H9 (cell line): ENCODE results near the gene ZNF26. TPM values are rescaled to one million over a fixed set of nuclear protein-coding genes. Genes with fewer than 3 reads are reported as not detected.

Experiments used
- DNase-seq: peaks from one replicate; pipeline ENCODE4 v3.0.0-alpha.2; 2017
- H2AFZ ChIP-seq: one replicate; pipeline ENCODE4 v1.6.1; 2013; ENCODE audit warnings: mild to moderate bottlenecking, low read length, control low read depth, moderate library complexity
- H2AK5ac ChIP-seq: 2 replicates; pipeline ENCODE4 v1.6.1; 2013; ENCODE audit warnings: low read length, control low read depth, mixed read lengths; ENCODE audit not compliant: insufficient read length
- H2BK120ac ChIP-seq: one replicate; pipeline ENCODE4 v1.6.1; 2013; ENCODE audit warnings: low read depth, mild to moderate bottlenecking, low read length, control low read depth, inconsistent platforms; ENCODE audit not compliant: poor library complexity, severe bottlenecking
- H2BK12ac ChIP-seq: 2 replicates; pipeline ENCODE4 v1.6.1; 2013; ENCODE audit warnings: low read length, control low read depth, mixed read lengths, low read depth; ENCODE audit not compliant: insufficient read length
- H2BK15ac ChIP-seq: 2 replicates; pipeline ENCODE4 v1.6.1; 2013; ENCODE audit warnings: low read depth, low read length, control low read depth
- H2BK20ac ChIP-seq: one replicate; pipeline ENCODE4 v1.6.1; 2013; ENCODE audit warnings: low read depth, mild to moderate bottlenecking, low read length, control low read depth, inconsistent platforms; ENCODE audit not compliant: poor library complexity, severe bottlenecking
- H2BK5ac ChIP-seq: 2 replicates; pipeline ENCODE4 v1.6.1; 2013; ENCODE audit warnings: low read length, control low read depth, mixed read lengths; ENCODE audit not compliant: insufficient read length
- H3K14ac ChIP-seq: 2 replicates; pipeline ENCODE4 v1.6.1; 2013; ENCODE audit warnings: low read length, control low read depth; ENCODE audit not compliant: insufficient read depth
- H3K18ac ChIP-seq: 2 replicates; pipeline ENCODE4 v1.6.1; 2013; ENCODE audit warnings: low read depth, mild to moderate bottlenecking, mixed read lengths, low read length, control low read depth; ENCODE audit not compliant: insufficient read length
- H3K23ac ChIP-seq: 2 replicates; pipeline ENCODE4 v1.6.1; 2013; ENCODE audit warnings: low read length, control low read depth, mixed read lengths, low read depth; ENCODE audit not compliant: insufficient read length
- H3K23me2 ChIP-seq: 2 replicates; pipeline ENCODE4 v1.6.1; 2013; ENCODE audit warnings: low read depth, mild to moderate bottlenecking, mixed read lengths, low read length, control low read depth; ENCODE audit not compliant: insufficient read length, poor library complexity, severe bottlenecking
- H3K27ac ChIP-seq: 2 replicates; pipeline ENCODE4 v1.5.1; 2013; ENCODE audit warnings: low read length, control low read depth, mixed read lengths, low read depth; ENCODE audit not compliant: insufficient read length
- H3K27me3 ChIP-seq: 2 replicates; pipeline ENCODE4 v1.6.1; 2013; ENCODE audit warnings: low read length, control low read depth, inconsistent platforms; ENCODE audit not compliant: insufficient read depth
- H3K4ac ChIP-seq: 2 replicates; pipeline ENCODE4 v1.6.1; 2013; ENCODE audit warnings: low read depth, mild to moderate bottlenecking, control low read depth, inconsistent platforms, low read length, moderate library complexity
- H3K4me1 ChIP-seq: 2 replicates; pipeline ENCODE4 v1.6.1; 2013; ENCODE audit warnings: low read length, control low read depth, inconsistent platforms; ENCODE audit not compliant: insufficient read depth
- H3K4me2 ChIP-seq: 2 replicates; pipeline ENCODE4 v1.6.1; 2013; ENCODE audit warnings: low read length, control low read depth, mixed read lengths; ENCODE audit not compliant: insufficient read length, insufficient read depth
- H3K56ac ChIP-seq: 2 replicates; pipeline ENCODE4 v1.6.1; 2013; ENCODE audit warnings: low read depth, mild to moderate bottlenecking, mixed read lengths, low read length, control low read depth; ENCODE audit not compliant: insufficient read length
- H3K79me1 ChIP-seq: 2 replicates; pipeline ENCODE4 v1.6.1; 2013; ENCODE audit warnings: low read depth, mild to moderate bottlenecking, moderate library complexity, low read length, control low read depth, inconsistent platforms; ENCODE audit not compliant: insufficient read depth, poor library complexity, severe bottlenecking
- H3K79me2 ChIP-seq: 2 replicates; pipeline ENCODE4 v1.6.1; 2013; ENCODE audit warnings: low read length, control low read depth, inconsistent platforms; ENCODE audit not compliant: insufficient read depth
- H3K9ac ChIP-seq: 2 replicates; pipeline ENCODE4 v1.6.1; 2013; ENCODE audit warnings: low read length, control low read depth, mixed read lengths; ENCODE audit not compliant: insufficient read length; ENCODE audit errors: extremely low read depth
- H3K9me3 ChIP-seq: one replicate; pipeline ENCODE4 v1.6.1; 2013; ENCODE audit warnings: low read depth, low read length, inconsistent platforms; ENCODE audit not compliant: control insufficient read depth
- H3T11ph ChIP-seq: one replicate; pipeline ENCODE4 v1.6.1; 2013; ENCODE audit warnings: mild to moderate bottlenecking, low read length, control low read depth, inconsistent platforms
- H4K20me1 ChIP-seq: one replicate; pipeline ENCODE4 v1.6.1; 2013; ENCODE audit not compliant: control insufficient read depth, insufficient read length, insufficient read depth
- H4K5ac ChIP-seq: 2 replicates; pipeline ENCODE4 v1.6.1; 2013; ENCODE audit warnings: low read depth, mild to moderate bottlenecking, mixed read lengths, low read length, control low read depth; ENCODE audit not compliant: insufficient read length
- H4K8ac ChIP-seq: replicated peaks from 2 replicates; pipeline ENCODE4 v1.6.1; 2013; ENCODE audit warnings: low read length, control low read depth, mixed read lengths, low read depth; ENCODE audit not compliant: insufficient read length
- H4K91ac ChIP-seq: 2 replicates; pipeline ENCODE4 v1.6.1; 2013; ENCODE audit warnings: low read depth, mild to moderate bottlenecking, moderate library complexity, mixed read lengths, low read length, control low read depth; ENCODE audit not compliant: insufficient read length
- H3K27ac Mint-ChIP-seq, 3 experiments: 2 replicates in 2 of 3; 3 replicates in 1 of 3; pipeline ENCODE4 v1.8.0; 2020 to 2021; ENCODE audit warnings: mixed read lengths in 3 of 3, mild to moderate bottlenecking in 1 of 3, moderate library complexity in 1 of 3
- H3K27me3 Mint-ChIP-seq: 2 replicates; pipeline ENCODE4 v1.8.0; 2021; ENCODE audit warnings: low read depth, mild to moderate bottlenecking, moderate library complexity, mixed read lengths
- H3K36me3 Mint-ChIP-seq, 3 experiments: 2 replicates in 2 of 3; 3 replicates in 1 of 3; pipeline ENCODE4 v1.8.0; 2020 to 2021; ENCODE audit warnings: low read depth in 3 of 3, mixed read lengths in 3 of 3; ENCODE audit not compliant: insufficient read depth in 1 of 3
- H3K4me1 Mint-ChIP-seq, 2 experiments: 2 replicates each; pipeline ENCODE4 v1.8.0; 2020; ENCODE audit warnings: mixed read lengths in 2 of 2
- H3K4me3 Mint-ChIP-seq, 2 experiments: 2 replicates in 1 of 2; 3 replicates in 1 of 2; pipeline ENCODE4 v1.8.0; 2020 to 2021; ENCODE audit warnings: mild to moderate bottlenecking in 2 of 2, mixed read lengths in 2 of 2, moderate library complexity in 1 of 2
- H3K9me3 Mint-ChIP-seq, 2 experiments: 2 replicates in 1 of 2; 3 replicates in 1 of 2; pipeline ENCODE4 v1.8.0; 2020; ENCODE audit warnings: mild to moderate bottlenecking in 2 of 2, mixed read lengths in 2 of 2, moderate library complexity in 1 of 2
- CTCF ChIP-seq: fragments of 200-600 bp; sonication (generic); conservative IDR thresholded peaks from 3 replicates; pipeline ENCODE4 v1.8.0; 2021; ENCODE audit warnings: antibody characterized with exemption, mild to moderate bottlenecking
- WGBS: extraction: QIAGEN DNeasy Blood & Tissue Kit; methylation state at CpG from one replicate; pipeline ENCODE4 v1.1.7; 2013; ENCODE audit warnings: missing lambda C conversion rate, low lambda C conversion rate, mixed read lengths; ENCODE audit not compliant: insufficient read length; ENCODE audit errors: extremely low coverage; 5-methylcytosine and 5-hydroxymethylcytosine counted together
- total RNA-seq: library from RNA; stranded (reverse); gene quantifications from 2 replicates; pipeline ENCODE4 v1.2.1, GENCODE V29; 2021

ZNF26 gene
- total RNA-seq, 1 experiment from 2014 or later = 13.2 TPM

- H2BK15ac ChIP-seq = no peak overlapping the region
- WGBS = no CpG with 5 or more reads among the region's 13 CpGs
Observed at GRCh38 chr12:132942611-132943010, 43.6 kb upstream of the ZNF26 start.

More at GRCh38 chr12:132942611-132943010, 43.6 kb upstream of the ZNF26 start:
- Histone ChIP-seq H3K27me3 (no peaks in the 10 kb centered on the region), H3K18ac (no peak overlapping the region), H3K4me1 (no peaks in the 10 kb centered on the region), H4K91ac (no peak overlapping the region), H3K79me1 (no peaks in the 10 kb centered on the region), H3K9me3 (peaks cover 19% of the 10 kb centered on the region), H3K23me2 (no peaks in the 10 kb centered on the region), H2BK12ac (no peak overlapping the region), H2BK20ac (no peak overlapping the region), H4K5ac (no peak overlapping the region), H3K56ac (no peak overlapping the region), H3K4me2 (no peak overlapping the region), H4K20me1 (no peaks in the 10 kb centered on the region), H3K9ac (no peak overlapping the region), H2BK5ac (no peak overlapping the region), H3T11ph (no peak overlapping the region), H4K8ac (no peak overlapping the region), H2AFZ (no peak overlapping the region), H3K27ac (no peak overlapping the region), H2AK5ac (no peak overlapping the region), H2BK120ac (no peak overlapping the region), H3K23ac (no peak overlapping the region), H3K14ac (no peak overlapping the region), H3K79me2 (no peaks in the 10 kb centered on the region), H3K4ac (no peak overlapping the region)
- H3K36me3 Mint-ChIP-seq = peaks cover 68 to 73% (median 73%) of the 10 kb centered on the region in 3 experiments
- TF ChIP-seq CTCF = no peak
- H3K27ac Mint-ChIP-seq = no peak overlapping the region
- no peak for DNase-seq
- peaks cover 3% of the 10 kb centered on the region; the same call in 1 of the 2 replicates for H3K27me3 Mint-ChIP-seq
- no peaks in the 10 kb centered on the region for H3K4me1 Mint-ChIP-seq
- peaks cover 67 to 70% of the 10 kb centered on the region in 2 experiments for H3K9me3 Mint-ChIP-seq
- no peak overlapping the region; a peak in 1 of 5 replicates for H3K4me3 Mint-ChIP-seq
